Raji (cell line): Measurements from ENCODE around the gene ARL5C.

Source experiments
- POLR2A ChIP-seq: IDR thresholded peaks from 2 replicates; pipeline ENCODE4 v1.6.1; 2011; ENCODE audit warnings: low read depth, low read length, control low read depth; ENCODE audit not compliant: insufficient read depth

The ARL5C gene, protein sequence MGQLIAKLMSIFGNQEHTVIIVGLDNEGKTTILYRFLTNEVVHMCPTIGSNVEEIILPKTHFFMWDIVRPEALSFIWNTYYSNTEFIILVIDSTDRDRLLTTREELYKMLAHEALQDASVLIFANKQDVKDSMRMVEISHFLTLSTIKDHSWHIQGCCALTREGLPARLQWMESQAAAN

DNA sequence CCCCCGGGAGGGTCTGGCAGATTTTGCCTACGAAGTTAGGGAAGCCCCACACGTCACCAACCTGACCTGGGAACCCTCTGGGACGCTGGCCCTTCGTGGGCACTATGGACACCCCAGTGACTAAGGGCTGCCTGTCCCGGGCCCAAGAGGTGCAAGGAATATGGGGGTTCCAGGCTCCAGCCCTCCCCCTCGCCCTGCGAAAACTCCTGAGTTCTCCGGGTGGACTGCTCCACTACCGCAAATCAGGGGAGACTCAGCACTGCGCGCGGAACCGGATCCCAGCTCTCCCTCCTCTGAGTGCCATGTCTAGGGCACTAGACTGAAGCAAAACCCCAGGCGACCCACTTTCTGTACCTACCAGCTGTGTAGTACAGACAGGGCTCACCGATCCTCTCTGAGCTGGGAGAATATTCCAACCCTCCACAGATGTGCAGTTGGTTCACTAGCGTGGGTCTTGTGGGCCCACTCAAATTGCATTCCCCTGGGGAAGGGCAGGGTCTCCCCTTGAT lies at the start of gene ARL5C:
TSS of gene ARL5C (minus strand) at position 321 of the 509 bp plus-strand sequence. CDS start 401 bp downstream, outside the sequence.
- no peak for TF ChIP-seq POLR2A

DNA sequence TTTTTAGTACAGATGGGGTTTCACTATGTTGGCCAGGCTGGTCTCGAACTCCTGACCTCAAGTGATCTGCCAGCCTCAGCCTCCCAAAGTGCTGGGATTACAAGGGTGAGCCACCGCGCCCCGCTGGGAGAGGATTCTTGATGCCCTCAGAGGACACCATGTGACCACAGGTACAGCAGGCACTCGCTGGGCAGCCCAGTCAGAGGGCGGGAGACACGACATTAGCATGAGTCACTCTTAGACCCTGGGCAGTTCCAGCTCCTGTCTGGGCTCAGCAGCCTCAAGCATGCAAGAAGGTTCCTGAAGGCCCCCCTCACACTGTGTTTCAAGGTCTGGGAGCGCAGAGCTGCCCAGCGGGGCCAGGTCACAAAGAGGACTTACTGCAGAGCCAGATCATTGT lies 47.9 kb upstream of the ARL5C start:
- no peak for TF ChIP-seq POLR2A

DNA sequence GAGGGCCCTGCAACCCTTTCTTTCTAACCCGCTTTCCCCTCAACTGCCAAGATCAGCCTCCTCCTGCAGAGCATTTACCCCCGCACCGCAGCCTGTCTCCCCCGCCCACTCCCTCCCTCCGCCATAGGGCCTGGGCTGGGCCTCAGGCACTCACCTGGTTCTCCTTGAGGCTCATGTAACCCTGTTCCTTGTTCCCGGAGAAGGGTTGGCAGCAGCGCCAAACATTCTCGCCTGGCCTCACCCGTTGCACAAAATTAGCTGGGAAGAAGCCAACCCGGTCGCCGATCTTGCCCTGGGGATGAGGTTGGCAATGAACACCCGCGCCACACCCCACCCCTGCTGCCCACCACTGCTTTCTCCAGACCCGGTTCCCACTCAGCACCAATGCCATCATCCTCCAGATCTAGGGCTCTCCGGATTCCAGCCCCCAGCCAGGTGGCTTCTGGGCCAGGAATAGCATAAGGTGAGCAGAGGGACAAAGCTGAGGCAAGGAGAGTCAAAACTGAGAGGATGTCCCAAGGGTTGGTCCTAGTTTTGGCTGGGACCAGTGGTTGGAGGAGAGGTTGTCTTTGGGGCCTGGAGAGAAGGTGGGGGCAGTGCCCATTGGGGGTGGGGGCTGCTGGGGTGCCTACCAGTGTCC lies 47.0 kb upstream of the ARL5C start:
- TF ChIP-seq POLR2A = no peak

DNA sequence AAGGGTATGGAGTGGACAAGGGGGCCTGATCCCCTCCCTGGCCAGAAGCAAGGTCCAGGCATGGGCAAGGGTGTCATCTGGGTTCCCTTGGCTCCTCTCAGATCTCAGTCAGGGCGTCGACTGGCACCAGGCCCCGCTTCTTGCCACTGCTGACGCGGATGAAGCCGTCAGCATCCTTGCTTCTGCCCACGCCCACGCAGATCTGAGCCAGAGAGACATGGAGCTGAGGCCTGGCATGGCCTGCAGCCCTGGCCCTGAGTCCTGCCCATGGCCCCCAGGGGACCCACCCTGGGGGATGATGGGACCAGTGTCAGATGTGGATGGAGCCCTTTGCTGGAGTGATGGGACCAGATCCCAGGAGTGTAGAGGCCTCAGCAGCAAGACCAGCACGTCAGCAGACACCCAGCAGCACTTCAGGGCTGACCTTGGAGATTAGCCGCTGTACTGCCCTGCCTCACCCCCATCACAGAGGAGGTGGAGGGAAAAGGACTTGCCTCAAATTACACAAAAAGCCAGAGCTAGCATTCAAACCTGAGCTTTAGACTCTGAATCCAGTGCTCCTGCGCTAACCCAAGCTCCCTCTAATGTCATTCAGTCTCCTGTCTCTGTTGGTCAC lies 46.3 kb upstream of the ARL5C start:
- TF ChIP-seq POLR2A = no peak

DNA sequence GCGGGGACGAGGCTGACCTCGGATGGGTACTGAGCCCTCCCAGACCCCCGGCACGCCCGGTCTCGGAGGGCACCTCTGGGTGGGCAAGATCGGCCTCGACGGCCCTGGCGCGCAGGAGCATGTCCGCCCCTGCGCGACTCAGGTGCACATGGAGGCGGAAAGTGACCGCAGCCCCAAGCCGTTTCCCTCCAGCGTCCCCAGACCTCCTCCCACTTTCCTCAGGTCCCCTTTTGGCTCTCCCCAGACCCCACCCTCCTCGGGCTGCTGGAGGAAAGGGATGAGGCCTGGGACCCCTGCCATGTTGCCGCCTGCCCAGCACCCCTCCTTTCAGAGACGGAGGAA lies 44.1 kb upstream of the ARL5C start:
- TF ChIP-seq POLR2A = no peak

DNA sequence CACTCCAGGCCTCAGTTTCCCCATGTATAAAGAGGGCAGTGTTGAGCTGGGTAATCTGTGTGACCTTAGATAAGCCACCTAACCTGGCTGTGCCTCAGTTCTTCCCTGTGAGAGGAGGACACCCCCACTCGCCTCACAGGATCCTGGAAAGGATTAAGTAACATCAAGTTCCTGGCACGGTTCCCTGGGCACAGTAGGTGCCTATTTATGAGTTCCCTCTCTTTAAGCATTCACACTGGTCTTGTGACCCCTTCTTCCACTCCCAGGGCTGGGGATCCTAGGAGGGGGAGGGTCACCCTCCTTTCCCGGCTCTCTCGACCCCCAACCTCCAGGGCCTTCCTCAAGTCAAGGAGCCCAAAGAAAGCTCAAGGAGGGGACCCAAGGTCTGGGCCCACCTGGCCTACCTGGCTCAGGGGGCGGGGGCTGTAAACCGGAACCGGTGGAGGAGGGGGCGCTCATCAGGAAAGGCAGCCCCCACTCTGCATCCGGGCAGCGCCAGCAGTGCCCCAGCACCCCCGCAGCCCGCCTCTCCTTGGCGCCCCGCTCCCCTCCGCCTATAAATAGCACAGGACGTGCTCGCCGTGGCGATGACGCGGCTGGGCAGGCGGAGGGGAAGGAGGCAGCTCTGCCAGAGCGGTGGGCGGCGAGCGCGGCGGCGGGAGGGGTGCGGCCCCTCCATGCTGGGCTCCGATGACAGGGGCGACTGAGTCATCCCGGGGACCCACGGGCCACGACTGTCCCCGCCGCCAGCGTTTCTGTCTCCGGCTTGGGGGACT lies 43.5 kb upstream of the ARL5C start:
- TF ChIP-seq POLR2A = no peak

DNA sequence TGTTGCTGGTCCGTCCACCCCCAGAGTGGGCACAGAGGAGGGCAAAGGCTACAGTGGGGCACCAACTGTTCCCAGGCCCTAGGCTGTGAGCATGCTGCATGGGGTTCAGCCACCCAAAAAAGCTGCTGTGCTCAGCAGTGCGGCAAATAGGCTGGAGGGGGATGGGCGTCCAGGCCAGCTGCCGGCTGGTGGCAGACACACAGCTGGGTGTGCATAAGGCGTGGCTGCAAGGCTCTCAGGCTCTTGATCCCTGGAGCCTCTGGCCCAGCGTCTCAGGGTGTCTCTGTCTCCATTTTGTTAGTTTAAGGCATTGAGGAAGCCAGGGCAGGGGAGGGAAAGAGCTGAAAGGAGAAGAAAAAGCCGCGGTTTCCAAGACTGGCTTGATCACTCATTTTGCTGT lies 42.9 kb upstream of the ARL5C start:
- peak; percentile 43 for TF ChIP-seq POLR2A

DNA sequence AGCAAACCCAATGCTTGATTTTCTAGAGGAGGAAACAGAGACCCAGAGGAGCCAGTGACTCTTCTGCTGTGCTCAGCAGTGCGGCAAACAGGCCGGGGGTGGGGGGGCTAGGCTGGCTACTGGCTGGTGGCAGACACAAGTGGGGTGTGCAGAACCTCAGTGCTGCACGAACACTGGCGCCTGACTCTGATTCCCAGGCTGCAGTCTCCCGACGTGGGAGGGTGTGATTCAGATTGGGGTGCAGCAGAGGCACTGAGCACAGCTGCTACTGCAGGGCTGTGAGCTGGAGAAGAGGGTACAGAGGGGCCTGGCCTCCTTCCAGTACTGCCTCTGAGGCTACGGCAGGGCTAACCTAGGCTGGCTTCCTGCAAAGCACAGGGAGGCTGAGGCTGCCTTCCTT lies 42.2 kb upstream of the ARL5C start:
- no peak for TF ChIP-seq POLR2A

DNA sequence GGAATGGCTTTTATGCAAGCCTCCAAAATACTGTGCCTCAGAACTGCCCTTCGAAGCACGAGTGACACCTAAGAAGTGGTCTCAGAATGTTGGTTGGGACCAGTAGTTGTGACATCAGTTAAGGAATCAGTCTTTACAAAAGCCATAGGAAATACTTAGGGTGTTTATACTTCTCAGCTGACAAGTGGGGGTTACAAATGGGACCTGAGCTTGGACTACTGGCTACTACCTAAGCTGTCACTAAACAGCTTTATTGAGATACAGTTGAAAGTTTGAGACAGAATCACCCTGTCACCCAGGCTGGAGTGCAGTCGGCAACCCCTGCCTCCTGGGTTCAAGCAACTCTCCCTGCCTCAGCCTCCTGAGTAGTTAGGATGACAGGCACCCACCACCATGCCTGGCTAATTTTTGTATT lies 39.2 kb upstream of the ARL5C start:
- TF ChIP-seq POLR2A = peak; percentile 41; the same call in 1 of the 2 replicates

DNA sequence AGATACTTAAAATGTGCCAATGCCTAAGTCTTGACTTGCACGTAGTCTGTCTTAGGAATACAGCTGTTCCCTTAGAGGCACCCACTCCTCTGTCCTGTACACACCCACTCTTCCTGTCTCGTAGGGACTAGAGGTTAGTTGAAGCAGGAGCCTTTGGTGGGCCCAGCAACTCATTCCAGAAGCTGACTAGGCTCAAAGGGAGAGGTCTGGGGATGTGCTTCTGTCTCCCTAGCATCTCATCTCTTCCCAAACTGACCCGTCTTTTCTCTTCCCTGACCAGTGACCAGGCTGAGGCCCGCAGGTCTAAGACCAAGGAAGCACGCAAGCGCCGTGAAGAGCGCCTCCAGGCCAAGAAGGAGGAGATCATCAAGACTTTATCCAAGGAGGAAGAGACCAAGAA lies 38.3 kb upstream of the ARL5C start:
- TF ChIP-seq POLR2A = no peak

DNA sequence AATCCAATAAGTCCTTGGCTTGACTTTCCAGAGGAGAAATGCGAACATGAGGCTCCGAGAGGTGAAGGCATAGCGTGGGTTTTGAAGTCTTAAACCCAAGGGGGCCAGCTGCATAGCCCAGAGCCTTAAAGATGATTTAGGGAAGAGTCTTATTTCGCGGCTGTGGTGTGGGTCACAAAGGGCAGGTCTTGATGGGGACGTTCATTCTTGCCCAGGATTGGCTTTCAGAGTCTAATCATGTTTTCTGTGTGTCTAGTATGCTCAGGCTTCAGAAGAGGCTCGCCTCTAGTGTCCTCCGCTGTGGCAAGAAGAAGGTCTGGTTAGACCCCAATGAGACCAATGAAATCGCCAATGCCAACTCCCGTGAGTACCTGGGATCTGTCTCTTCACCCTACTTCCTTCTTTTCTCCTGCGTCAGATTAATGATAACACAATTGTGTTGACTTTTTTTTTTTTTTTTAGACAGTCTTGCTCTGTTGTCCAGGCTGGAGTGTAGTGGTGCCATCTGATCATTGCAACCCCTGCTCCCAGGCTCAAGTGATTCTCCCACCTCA lies 35.1 kb upstream of the ARL5C start:
- TF ChIP-seq POLR2A = no peak

DNA sequence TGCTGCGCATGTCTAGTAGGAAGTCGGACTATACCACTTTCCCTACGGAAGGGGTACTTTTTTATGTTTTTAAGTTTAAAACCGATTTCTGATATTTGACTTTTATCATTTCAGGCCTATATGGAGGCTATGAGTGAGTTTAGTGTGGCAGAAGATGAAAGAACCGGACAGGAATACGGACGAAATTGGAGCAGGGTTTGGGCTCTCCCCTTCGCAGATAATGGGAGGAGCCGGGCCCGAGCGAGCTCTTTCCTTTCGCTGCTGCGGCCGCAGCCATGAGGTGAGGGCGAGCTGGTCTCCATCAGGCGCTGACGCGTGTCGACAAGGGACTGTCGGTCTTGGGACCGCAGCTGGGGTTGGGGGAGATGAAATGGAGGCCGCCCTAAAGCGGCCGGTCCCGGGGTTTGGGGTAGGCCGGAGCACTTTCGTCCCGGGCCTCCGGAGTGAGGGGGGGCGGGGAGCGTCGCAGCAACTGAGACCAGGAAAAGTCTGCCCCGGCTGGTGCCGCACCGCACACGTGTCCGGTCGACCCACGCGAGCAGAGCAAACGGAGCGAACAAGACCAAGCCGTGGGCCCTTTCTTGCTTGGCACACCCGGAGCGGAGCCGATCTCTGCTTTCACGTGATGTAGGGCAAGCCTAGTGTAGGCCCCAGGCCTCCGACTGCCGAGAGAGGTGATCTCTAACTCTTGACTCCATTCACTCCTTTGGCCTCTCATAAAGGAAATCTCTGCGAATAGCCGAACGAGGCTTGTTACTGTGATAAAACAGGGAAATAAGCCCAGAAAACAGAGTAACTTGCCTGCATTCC lies 34.3 kb upstream of the ARL5C start, which contains the start of gene RPL19:
TSS of gene RPL19 (plus strand) at position 214 of the 810 bp plus-strand sequence. CDS start at position 276, 62 bp downstream.
- TF ChIP-seq POLR2A = peak; percentile 88

DNA sequence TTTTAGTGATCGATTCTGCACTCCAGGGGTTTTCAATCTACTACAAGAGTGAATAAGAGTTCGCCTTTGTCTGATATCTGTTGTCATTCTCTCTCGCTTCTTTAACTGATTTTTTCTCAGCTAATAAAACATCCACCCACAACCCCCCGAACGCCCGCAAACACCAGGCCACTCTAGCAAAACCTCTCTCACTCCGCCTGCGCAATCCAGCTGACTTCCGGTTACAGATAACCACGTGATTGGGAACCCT lies 33.8 kb upstream of the ARL5C start:
- peak; percentile 70 for TF ChIP-seq POLR2A

DNA sequence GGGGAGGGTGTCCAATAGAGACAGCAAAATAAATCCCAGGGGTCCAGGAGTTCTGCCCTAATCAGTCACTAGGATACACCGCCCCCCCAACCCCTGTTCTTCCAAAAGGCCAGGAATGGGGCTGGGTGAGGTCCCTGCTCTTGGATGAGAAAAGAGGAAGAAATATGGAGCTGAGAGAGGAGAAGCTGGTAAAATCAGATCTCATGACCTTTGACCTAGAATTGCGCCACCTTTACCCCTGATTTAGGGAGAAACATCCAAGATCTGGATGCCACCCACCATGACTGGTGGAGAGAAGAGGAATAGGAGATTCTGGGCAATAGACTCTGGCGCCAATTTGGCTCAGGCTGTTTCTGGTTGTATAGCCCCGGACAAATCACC lies 32.2 kb upstream of the ARL5C start:
- no peak for TF ChIP-seq POLR2A
